Measurements from ENCODE around the gene ATP4B.

The ATP4B gene

GRCh38 chr13:113605866-113606438, 52.0 kb downstream of the ATP4B start:
- no peak for DNase-seq (ENCODE audit: low read depth)

GRCh38 chr13:113605461-113605860, 52.5 kb downstream of the ATP4B start:
- DNase-seq (ENCODE audit: low read depth), result no peak

GRCh38 chr13:113604186-113604585, 53.8 kb downstream of the ATP4B start:
- no peak for DNase-seq (ENCODE audit: low read depth)

GRCh38 chr13:113603116-113603710, 54.8 kb downstream of the ATP4B start:
- DNase-seq (ENCODE audit: low read depth), result no peak

- DNase-seq (ENCODE audit: low read depth), result no peak
Observed at GRCh38 chr13:113602291-113602988, 55.6 kb downstream of the ATP4B start.

GRCh38 chr13:113601166-113602070, 56.6 kb downstream of the ATP4B start:
- no peak for DNase-seq (ENCODE audit: low read depth)

- DNase-seq (ENCODE audit: low read depth), result no peak
Observed at GRCh38 chr13:113599391-113599790, 58.6 kb downstream of the ATP4B start.
